ENCODE results near the gene FGF8.

The FGF8 gene

DNA sequence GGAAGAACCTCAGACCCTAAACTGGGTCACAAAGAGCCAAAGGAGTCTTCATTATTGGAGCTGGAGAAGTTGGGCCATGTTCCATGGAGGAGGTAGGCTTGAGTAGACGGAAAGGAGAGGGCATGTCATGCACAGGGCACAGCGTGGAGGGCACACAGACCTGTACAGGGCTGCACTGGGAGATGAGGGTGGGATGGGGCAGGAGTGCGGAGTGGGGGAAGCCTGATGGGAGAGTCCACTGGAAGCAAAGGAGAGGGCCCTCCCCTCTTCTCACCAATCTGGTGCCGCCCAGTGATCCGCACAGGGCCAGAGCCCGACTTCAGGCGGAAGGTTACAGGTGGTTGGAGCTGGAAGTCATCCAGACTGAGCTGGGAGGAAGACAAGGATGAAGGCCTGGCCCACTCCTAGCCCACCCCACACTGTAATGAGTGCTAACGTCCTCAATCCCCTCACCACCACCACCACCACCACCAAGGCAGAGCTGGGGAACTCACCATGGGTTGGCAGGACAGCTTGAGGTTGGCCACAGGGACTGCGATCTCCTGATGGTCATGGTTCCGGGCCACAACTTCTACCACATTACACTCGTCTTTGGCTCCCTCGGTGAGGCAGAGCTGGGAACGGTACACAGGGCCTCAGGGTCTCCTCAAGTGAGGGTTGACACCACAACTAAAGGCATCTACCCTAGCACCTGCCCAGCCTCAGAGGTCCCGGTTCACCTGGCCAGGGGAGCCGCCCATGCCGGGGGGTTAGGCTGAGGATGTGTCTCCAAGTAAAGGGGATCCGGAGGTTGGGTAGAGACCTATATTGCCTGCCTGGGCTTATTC lies 6.3 kb upstream of the FGF8 start:
- DNase-seq (ENCODE audit: low spot score): no peak

- no peak for DNase-seq (ENCODE audit: low spot score)
Measured at GRCh38 chr10:101781655-101781983, 5.7 kb upstream of the FGF8 start.

DNA sequence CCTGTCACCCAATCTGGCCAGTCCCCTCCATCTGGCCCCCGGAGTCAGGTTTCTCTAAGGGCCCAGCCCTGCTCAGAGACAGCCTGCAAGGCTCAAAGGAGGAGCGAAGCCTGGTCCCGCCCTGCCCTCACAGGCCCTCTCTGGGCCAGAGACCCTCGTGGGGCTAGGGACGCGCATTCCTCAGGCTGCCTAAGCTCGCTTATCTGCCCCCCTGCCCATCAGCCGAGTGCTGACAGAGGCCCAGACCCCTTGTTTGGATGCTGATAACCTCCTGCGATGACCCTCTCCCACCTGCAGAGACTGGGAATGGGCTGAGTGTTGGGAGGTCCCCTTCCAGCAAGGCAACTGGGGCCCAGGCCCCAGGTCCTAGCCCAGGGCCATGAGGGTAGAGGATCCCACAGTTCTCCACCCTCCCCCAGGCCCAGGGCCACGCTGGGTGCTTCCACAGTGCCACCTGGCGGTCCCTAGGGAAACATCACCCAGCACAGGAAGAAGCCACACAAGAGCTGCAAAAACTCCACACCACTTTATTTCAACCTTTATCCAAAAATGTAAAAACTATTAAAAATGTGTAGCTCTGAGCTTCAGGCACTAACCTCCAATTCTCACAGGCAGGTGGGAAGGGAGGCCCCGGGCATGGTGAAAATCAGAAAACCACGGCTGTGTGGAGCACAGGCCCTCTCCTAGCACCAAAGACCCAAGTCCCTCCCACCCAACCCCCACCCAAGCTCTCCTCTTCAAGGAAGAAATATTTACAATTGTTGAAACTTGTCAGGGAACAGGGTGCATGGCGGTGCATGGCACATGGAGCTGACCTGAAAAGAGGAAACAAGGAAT lies 5.1 kb upstream of the FGF8 start:
- DNase-seq (ENCODE audit: low spot score): peak; percentile 86

DNA sequence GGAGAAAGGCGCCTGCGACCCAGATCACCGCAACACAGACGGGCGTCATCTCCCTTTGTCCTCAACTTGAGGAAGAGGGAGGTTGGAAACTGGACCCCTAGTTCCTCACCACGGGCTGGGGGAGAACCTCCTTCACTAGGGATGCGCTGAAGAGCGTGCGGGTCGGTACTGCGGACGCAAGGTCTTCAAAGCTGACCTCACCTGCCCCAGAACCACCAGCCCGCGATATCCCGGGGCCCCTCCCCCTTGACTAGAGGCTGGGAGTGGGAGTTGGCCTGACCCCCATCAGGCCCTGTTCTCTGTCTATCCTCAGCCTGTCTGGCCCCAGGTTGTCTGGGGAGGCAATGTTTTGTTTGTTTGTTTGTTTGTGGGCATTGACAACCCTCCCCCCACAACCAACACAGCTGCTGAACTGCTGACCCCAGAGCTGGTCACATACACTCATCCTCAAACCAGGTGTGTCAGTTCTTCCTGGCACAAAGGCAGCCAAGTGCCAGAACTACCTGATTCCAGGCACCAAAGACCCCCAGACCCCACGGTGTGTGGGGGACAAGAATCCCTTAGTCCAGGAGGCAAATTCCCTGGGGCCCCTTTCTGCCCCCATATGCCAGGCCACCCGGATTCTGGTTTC lies 4.4 kb upstream of the FGF8 start:
- no peak for DNase-seq (ENCODE audit: low spot score)

GRCh38 chr10:101779544-101780186 lies 3.8 kb upstream of the FGF8 start:
- peak; percentile 76 for DNase-seq (ENCODE audit: low spot score)

- no peak for DNase-seq (ENCODE audit: low spot score)
Measured at GRCh38 chr10:101778781-101779543, 3.0 kb upstream of the FGF8 start.

GRCh38 chr10:101778151-101778780 lies 2.4 kb upstream of the FGF8 start:
- DNase-seq (ENCODE audit: low spot score): no peak

DNA sequence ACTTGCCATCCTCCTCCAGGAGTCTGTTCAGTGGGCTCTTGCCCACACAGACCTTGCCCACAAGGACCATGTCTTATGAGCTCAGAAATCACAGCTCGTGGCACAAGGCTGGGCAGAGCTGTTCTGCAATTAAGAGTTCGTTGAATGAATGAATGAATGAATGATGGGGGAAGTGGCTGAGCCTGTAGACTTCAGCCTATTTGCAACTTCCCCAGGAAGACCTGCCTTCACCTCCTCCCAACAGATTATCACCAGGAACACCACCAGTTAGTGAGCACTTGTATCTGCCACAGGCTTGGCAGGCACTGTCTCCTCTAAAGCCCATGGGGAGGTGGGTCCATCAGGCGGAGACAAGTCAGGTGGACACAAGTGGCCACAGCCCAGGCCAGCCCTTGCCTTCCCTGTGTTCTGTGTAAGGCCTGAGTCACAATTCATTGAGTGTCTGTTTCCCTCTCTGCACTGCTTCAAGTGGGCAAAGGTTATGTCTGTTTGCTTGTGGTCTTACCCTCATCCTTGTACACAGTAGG lies 1.8 kb upstream of the FGF8 start:
- DNase-seq (ENCODE audit: low spot score): no peak

DNA sequence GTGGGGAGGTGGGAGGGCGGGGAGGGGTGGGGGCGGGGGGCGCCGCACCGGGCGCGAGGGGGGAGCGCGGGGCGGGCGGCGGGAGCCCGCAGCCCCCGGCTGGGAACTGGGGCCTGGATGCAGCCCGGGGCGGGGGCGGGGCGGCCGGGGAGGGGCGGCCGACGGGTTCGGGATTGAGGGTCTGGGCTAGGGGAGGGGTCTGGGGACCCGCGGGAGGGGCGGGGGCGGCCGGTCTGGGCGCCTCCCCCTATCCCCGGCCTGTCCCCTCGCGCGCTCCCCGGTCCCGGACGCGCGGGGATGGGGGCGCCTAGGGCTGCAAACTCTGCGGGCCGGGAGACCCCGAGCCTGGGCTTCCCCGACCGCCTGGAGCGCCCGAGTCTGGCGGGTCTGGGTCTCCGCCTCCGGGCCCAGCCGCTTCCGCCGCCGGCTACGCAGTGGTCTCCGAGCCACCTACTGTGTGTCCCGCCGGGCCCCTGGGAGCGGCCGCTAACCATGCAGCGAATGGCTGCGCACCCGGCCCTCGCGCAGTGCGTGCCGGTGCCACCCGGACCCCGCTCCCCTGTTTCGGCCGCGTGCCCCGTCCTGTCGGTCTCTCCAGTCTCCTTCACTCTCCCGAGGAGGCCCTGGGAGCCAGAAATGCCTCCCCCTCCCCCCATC lies 375 bp upstream of the FGF8 start:
- no peak for DNase-seq (ENCODE audit: low spot score)

GRCh38 chr10:101774589-101775272 lies 1.2 kb downstream of the FGF8 start:
- no peak for DNase-seq (ENCODE audit: low spot score)

GRCh38 chr10:101773923-101774588 lies 1.9 kb downstream of the FGF8 start:
- no peak for DNase-seq (ENCODE audit: low spot score)

- DNase-seq (ENCODE audit: low spot score): no peak
Measured at GRCh38 chr10:101772895-101773761, 2.8 kb downstream of the FGF8 start.

DNA sequence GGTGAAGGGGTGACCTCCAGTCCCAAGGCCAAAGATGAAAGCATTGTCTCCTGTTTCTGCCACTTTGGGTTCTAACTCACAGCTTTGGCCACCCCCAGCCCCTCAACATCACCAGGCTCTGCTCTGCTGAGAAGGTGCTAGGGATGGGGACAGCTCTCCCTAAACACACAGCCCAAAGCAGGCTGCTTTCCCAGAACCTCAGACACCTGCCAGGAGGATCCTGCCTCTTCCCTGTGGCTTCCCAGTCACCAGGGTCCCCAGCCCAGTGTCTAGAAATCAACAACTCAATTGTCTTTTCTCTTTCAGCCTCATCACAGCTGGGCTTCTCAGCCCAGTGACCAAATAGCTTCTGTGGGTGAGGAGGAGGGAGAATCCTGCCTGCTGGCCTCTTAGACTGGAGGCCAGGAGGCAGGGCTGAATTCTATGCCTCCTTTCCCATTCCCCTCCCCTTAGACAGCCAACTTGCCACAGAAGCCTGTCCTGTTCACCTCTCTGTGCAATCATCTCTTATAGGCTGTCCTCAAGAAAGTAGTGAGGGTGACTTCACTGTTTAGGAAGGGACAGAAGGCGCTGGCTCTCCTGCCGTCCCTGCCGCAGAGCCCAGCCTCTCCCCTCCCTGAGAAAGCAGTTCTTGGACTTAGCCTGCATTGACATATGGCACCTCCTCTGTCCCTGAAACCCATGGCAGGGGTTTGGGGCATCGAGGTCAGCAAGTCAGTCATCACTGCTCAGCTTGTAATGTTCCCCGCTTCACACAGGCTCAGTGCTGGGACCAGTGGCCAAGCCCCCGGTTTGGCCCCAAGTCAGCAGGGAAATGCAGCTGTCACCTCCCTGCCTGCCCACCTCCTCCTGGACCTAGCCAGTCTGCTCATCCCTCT lies 3.7 kb downstream of the FGF8 start:
- no peak for DNase-seq (ENCODE audit: low spot score)

GRCh38 chr10:101771380-101771779 lies 4.5 kb downstream of the FGF8 start:
- DNase-seq (ENCODE audit: low spot score): no peak

DNA sequence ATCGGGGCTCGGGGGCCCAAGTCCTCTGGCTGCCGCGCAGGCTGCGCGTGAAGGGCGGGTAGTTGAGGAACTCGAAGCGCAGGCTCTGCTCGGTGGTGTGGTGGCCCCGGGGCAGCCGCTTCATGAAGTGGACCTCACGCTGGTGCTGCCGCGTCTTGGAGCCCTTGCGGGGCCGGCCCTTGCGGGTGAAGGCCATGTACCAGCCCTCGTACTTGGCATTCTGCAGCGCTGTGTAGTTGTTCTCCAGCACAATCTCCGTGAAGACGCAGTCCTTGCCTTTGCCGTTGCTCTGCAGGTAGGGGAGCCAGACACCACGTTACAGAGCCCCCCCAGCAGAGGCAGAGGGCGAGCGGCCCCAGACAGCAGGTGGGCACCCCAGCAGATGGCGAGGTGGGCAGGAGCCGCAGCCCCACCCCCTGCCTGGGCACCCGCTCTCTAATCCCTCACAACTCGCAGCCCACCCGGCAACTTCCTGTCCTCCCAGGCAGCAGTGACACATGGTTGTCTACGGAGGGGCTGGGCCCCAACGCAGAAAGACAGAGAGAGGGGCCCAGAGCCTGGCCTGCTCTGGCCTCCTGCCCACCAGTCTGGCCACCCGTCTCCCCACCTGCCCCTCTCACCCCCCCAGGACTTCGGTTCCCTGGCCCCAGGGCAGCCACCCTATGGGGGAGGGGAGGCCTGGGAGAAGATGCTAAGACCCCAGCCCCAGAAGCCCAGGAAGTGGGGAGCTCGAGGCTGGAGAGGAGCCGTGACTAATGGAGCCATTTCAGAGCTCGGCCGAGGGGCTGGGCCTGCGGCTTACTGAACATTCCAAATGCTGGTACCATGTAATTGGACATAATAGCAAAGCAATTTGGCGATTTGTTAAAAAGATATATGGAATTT lies 5.3 kb downstream of the FGF8 start:
- no peak for DNase-seq (ENCODE audit: low spot score)

DNA sequence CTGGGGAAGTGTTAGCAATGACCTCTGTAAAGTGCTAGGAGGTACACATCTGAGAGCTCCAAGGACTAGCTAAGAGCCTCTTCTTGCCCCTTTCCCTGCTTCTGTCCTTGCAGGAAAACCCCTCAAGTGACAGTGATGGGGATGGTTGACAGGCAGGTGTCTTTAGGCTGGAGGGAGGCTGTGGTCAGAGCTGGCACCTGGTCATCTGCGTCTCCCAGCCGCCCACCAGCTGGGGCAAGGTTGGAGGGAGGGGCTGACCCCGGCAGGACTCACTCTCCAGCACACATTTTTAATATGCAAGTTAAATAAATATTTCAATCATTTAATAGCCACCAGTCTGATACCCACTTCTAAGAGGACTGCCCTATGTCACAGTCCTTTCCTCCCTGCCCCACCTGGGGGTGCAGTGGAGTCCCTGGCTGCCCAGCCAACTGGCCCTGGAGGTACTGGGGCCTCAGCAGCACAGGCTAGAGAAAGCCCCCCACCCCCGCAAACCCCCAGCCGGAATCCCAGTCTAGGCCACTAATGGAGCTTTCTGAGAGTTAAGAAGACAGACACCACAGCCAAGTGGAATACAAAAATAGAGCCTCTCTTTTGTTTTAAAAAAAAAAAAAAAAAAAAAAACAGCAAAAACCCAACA lies 6.3 kb downstream of the FGF8 start:
- no peak for DNase-seq (ENCODE audit: low spot score)
